Measurements from ENCODE around the gene MYO5B.

MYO5B gene

GRCh38 chr18:49907346-49907929 is 287.5 kb downstream of the MYO5B start:
- Histone ChIP-seq H3K27me3 (ENCODE audit: control insufficient read depth, low read length) (no peaks in the 10 kb centered on the region), H4K20me1 (ENCODE audit: control insufficient read depth, insufficient read depth, low read depth, low read length) (no peaks in the 10 kb centered on the region), H3K4me1 (ENCODE audit: control insufficient read depth, low read length) (no peaks in the 10 kb centered on the region), H3K4me3 (ENCODE audit: low read length) (no peak overlapping the region), H3K9me3 (ENCODE audit: control insufficient read depth, insufficient read depth, low read length) (no peaks in the 10 kb centered on the region), H3K9me2 (replicated peaks; ENCODE audit: control insufficient read depth, low read length) (no peaks in the 10 kb centered on the region), H3K4me2 (ENCODE audit: low read length) (no peak overlapping the region), H3F3A (ENCODE audit: control insufficient read depth, insufficient read depth) (no peaks in the 10 kb centered on the region), H3K27ac (ENCODE audit: low read depth, low read length) (no peak overlapping the region), H3K79me2 (ENCODE audit: control insufficient read depth, low read length) (no peaks in the 10 kb centered on the region), H3K36me3 (ENCODE audit: control insufficient read depth, low read length) (no peaks in the 10 kb centered on the region)
- TF ChIP-seq EZH2phosphoT487 (IDR thresholded peaks at IDR 0.05; ENCODE audit: borderline replicate concordance, low read length): no peak
- no peak for TF ChIP-seq CTCF (IDR thresholded peaks at IDR 0.05; ENCODE audit: low read depth, low read length, poor library complexity, severe bottlenecking)

- Histone ChIP-seq H4K20me1 (ENCODE audit: control insufficient read depth, insufficient read depth, low read depth, low read length) (no peaks in the 10 kb centered on the region), H3K4me2 (ENCODE audit: low read length) (no peak overlapping the region), H3F3A (ENCODE audit: control insufficient read depth, insufficient read depth) (no peaks in the 10 kb centered on the region), H3K4me1 (ENCODE audit: control insufficient read depth, low read length) (no peaks in the 10 kb centered on the region), H3K9me2 (replicated peaks; ENCODE audit: control insufficient read depth, low read length) (no peaks in the 10 kb centered on the region), H3K9me3 (ENCODE audit: control insufficient read depth, insufficient read depth, low read length) (no peaks in the 10 kb centered on the region), H3K27ac (ENCODE audit: low read depth, low read length) (no peak overlapping the region), H3K27me3 (ENCODE audit: control insufficient read depth, low read length) (no peaks in the 10 kb centered on the region), H3K4me3 (ENCODE audit: low read length) (no peak overlapping the region), H3K36me3 (ENCODE audit: control insufficient read depth, low read length) (no peaks in the 10 kb centered on the region), H3K79me2 (ENCODE audit: control insufficient read depth, low read length) (no peaks in the 10 kb centered on the region)
- no peak for TF ChIP-seq CTCF (IDR thresholded peaks at IDR 0.05; ENCODE audit: low read depth, low read length, poor library complexity, severe bottlenecking)
- no peak for TF ChIP-seq EZH2phosphoT487 (IDR thresholded peaks at IDR 0.05; ENCODE audit: borderline replicate concordance, low read length)
Observed at GRCh38 chr18:49905771-49906170, 289.2 kb downstream of the MYO5B start.

GRCh38 chr18:49904871-49905555 is 289.9 kb downstream of the MYO5B start:
- H3K9me2 ChIP-seq (replicated peaks; ENCODE audit: control insufficient read depth, low read length): no peaks in the 10 kb centered on the region
- no peaks in the 10 kb centered on the region for H3F3A ChIP-seq (ENCODE audit: control insufficient read depth, insufficient read depth)
- H3K36me3 ChIP-seq (ENCODE audit: control insufficient read depth, low read length): no peaks in the 10 kb centered on the region
- H4K20me1 ChIP-seq (ENCODE audit: control insufficient read depth, insufficient read depth, low read depth, low read length): no peaks in the 10 kb centered on the region
- H3K9me3 ChIP-seq (ENCODE audit: control insufficient read depth, insufficient read depth, low read length): no peaks in the 10 kb centered on the region
- no peak overlapping the region for H3K4me3 ChIP-seq (ENCODE audit: low read length)
- H3K27ac ChIP-seq (ENCODE audit: low read depth, low read length): no peak overlapping the region
- no peak overlapping the region for H3K4me2 ChIP-seq (ENCODE audit: low read length)
- no peaks in the 10 kb centered on the region for H3K4me1 ChIP-seq (ENCODE audit: control insufficient read depth, low read length)
- no peaks in the 10 kb centered on the region for H3K79me2 ChIP-seq (ENCODE audit: control insufficient read depth, low read length)
- H3K27me3 ChIP-seq (ENCODE audit: control insufficient read depth, low read length): no peaks in the 10 kb centered on the region
- TF ChIP-seq CTCF (IDR thresholded peaks at IDR 0.05; ENCODE audit: low read depth, low read length, poor library complexity, severe bottlenecking) (no peak), EZH2phosphoT487 (IDR thresholded peaks at IDR 0.05; ENCODE audit: borderline replicate concordance, low read length) (no peak)

Measured in DOHH2 (cell line).